NOMO-1 treated with DMSO at 0.1 percent for 48 hours (cell line): Measurements from ENCODE around the gene CDKN2A.

Source experiments
- DNase-seq: peaks from one replicate; lab custom pipeline; 2025; ENCODE audit not compliant: unreplicated experiment; lab: John Stamatoyannopoulos, UW

Gene CDKN2A

DNA sequence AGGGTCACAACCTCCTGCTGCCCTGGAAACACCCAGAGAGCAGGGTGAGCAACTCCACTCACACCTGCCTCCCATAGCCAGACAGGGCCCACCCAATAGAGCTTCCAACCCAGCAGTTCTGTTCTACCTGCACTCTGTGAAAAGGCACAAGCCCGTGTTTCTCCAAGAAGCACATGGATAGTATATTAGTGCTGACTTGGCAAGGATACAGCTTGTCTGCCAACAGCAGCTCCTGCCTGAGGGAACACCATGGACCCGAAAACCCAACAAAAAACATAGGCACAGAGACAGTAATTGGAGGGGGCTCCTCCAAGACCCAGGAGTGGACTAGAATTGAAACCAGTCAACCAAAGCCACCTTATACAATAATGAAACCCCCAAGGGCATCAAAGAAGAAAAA is 48.6 kb downstream of the CDKN2A start:
- no peak for DNase-seq

DNA sequence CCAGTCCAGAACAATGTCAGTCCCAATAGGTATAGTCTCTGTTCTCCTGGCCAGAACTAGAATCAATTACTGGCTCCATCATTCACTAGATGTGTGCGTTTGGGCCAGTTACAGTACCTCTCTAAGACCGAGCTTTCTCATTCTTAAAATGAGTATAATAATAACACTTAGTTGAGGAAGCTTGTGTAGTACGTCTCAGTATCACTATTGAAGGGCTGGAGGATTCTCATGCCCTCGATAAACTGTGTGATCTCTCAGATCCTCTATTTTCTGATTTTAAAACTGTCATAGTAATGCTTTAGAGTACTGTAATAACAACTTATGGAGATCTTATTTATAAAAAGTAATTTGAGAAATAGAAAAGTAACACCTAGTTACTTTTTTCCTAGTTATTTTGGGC is 50.7 kb downstream of the CDKN2A start:
- DNase-seq = no peak

DNA sequence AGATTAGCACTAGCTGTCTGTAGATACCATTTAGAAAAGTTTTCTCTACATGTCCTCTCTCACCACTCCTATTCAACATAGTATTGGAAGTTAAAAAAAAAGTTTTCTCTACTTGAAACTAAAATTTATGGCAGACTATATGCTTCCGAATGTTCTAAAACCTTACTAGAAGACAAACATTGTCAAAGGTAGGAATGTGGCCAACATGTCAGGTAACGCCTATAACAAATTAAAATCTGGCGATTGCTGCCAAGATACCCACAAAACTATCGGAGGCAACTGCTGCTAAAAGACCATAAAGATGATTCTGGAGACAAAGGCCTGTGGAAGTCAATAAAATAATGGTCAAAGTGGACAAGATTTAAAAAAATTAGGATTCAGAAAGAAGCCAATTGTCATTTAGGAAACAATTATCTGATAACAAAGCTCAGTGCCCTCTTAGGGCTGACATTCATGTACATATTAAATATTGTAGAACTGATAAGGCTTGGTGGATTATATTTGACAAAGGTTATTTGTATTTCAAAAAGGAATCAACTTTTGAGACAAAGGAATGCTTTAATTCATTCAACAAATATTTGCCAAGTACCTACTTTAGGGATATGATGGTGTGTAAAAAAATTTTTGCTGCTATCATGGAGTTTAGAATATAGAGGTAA is 52.7 kb downstream of the CDKN2A start:
- no peak for DNase-seq

DNA sequence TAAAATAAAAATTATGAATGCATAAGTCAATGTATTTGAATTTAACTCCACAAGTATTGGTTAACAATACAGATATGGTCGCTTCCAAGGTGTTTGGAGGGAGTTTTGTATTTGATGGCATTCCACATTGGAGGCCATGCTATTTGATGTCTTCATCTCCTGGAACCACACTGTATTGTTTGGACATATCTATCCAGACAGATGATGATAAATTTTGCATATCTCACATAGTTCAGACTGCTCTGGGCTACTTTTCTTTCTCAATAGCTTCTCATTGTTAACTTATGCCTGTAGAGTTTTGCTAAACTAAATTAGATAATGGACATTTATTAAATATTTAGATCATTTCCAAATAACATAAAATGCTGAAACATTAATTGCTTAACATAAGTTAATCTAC is 58.0 kb downstream of the CDKN2A start:
- no peak for DNase-seq

DNA sequence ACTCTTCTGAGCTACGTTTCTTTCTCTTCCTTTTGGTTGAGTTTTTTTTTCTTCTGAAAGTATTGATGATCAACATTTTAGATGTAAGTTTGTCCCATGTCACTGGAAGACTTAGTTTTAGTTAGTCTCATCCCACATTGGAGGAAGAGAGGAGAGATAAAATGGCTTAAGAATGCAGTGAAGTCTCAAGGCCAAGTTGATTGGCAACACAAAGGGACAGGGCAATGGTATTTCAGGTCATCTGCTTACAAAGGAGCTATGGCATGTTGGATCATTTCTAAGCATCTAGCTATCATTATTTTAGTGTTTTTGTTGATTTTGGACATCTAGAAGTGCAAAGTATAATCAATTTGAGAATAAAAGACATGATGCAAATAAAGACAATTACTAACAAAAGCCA is 58.6 kb downstream of the CDKN2A start:
- DNase-seq = no peak

GRCh38 chr9:21933865-21934264 is 60.3 kb downstream of the CDKN2A start:
- no peak for DNase-seq

GRCh38 chr9:21933281-21933680 is 60.9 kb downstream of the CDKN2A start:
- no peak for DNase-seq

- DNase-seq = no peak
These were observed 62.8 kb downstream of the CDKN2A start for GRCh38 chr9:21931428-21931827.

DNA sequence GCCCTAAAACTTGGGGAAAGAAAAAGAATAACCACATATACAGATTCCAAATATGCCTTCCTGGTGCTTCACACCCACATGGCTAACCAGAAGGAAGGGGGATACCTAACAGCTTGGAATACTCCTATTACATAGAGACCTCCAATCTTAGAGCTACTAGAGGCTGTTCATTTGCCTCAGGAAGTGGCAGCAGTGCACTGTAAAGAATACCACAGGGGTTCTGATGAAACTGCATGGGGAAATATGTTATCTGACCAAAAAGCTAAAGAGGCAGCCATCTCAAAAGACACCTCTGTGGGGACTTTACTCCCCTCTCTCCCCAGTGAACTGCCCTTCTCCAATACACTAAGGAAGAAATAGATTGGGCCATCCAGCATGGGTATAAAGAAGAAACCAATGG is 66.4 kb downstream of the CDKN2A start:
- no peak for DNase-seq

- DNase-seq = no peak
These were observed 70.5 kb downstream of the CDKN2A start for GRCh38 chr9:21923694-21924093.

GRCh38 chr9:21919377-21920362 is 74.5 kb downstream of the CDKN2A start:
- no peak for DNase-seq
